Activated CD8-positive, alpha-beta T cell treated with anti-CD3 and anti-CD28 coated beads for 36 hours (primary cell): Measurements from ENCODE around the gene MCF2L. TPM values are rescaled to one million over a fixed set of nuclear protein-coding genes. Genes with fewer than 3 reads are reported as not detected.

Experiments used
- ATAC-seq: fragments of 200-7000 bp; cut with Tn5 transposase; one replicate; pipeline ENCODE4 v1.10.0; 2021; ENCODE audit warnings: mild to moderate bottlenecking, moderate library complexity
- CTCF ChIA-PET: fragments of 350-600 bp; sonication (Branson Sonifier 250); formaldehyde crosslinking; loops from one replicate; lab custom pipeline; 2021; ENCODE audit warnings: antibody characterized with exemption; lab: Charles Lee
- POLR2A ChIA-PET: fragments of 350-600 bp; sonication (Branson Sonifier 250); formaldehyde crosslinking; loops from one replicate; lab custom pipeline; 2021; ENCODE audit warnings: antibody characterized with exemption; lab: Charles Lee
- DNase-seq: peaks from one replicate; pipeline ENCODE4 v3.0.0-alpha.2; 2020
- H3K27ac Mint-ChIP-seq: one replicate; pipeline ENCODE4 v1.8.0; 2021; ENCODE audit warnings: mild to moderate bottlenecking, mixed read lengths
- H3K27me3 Mint-ChIP-seq: one replicate; pipeline ENCODE4 v1.8.0; 2021; ENCODE audit warnings: mixed read lengths
- H3K36me3 Mint-ChIP-seq: one replicate; pipeline ENCODE4 v1.8.0; 2021; ENCODE audit warnings: low read depth, mixed read lengths
- H3K4me1 Mint-ChIP-seq: one replicate; pipeline ENCODE4 v1.8.0; 2021; ENCODE audit warnings: low read depth, mixed read lengths
- H3K4me3 Mint-ChIP-seq: one replicate; pipeline ENCODE4 v1.8.0; 2021; ENCODE audit warnings: mild to moderate bottlenecking, moderate library complexity, mixed read lengths
- H3K9me3 Mint-ChIP-seq: one replicate; pipeline ENCODE4 v1.8.0; 2021; ENCODE audit warnings: mixed read lengths
- intact Hi-C: fragments of 100-400 bp; cut with micrococcal nuclease; formaldehyde crosslinking; loops from one replicate; pipeline ENCODE4 v1.10.0; 2022
- total RNA-seq, 2 experiments: library from RNA; stranded (reverse); gene quantifications; one replicate each; pipeline ENCODE4 v1.2.3, GENCODE V29; 2021
- TF ChIP-seq, protein P1 (sequence below): fragments of 200-600 bp; IDR thresholded peaks from one replicate; pipeline ENCODE4 v1.8.0; 2022; ENCODE audit warnings: antibody characterized with exemption, mild to moderate bottlenecking

MCF2L gene
- total RNA-seq, 2 experiments from 2014 or later: 7.6 to 8.9 TPM

DNA sequence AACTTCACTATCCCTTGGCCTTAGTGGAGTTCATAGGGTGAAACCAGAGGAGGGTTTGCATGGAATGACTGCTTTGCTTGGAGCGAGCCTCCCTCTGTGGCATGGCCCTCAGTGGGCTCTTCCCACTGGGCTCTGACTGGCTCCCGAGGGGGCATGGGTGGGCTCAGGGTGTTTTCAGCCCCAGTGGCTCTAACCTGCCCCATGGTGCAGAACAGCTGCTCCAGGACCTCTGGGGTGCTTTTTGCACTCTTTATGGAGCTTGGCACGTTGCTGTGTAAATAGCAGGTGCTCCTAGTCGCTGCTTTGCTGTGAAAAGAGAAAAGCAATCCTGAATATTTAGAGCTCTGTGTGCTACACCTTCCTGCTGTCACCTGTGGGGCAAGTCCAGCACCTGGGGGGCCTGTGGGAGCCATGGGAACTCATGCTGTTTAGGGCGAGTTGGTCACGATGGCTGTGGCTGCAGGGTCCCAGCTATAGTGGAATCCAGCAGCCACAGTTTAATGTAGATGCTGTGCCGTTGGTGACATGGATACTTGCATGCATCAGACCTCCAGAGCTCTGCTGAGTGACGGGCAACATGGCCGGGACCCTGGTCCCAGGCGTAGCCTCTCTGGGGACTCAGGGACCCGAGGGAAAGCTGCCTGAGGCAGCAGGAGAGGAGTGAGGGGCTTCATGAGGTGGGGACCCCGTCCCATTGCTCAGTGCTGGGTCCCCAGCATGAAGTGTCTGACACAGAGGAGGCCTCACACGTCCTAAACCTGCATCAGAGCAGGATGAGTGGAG is 14.3 kb upstream of the MCF2L start:
- no peaks in the 10 kb centered on the region for H3K9me3 Mint-ChIP-seq
- TF ChIP-seq, protein P1, sequence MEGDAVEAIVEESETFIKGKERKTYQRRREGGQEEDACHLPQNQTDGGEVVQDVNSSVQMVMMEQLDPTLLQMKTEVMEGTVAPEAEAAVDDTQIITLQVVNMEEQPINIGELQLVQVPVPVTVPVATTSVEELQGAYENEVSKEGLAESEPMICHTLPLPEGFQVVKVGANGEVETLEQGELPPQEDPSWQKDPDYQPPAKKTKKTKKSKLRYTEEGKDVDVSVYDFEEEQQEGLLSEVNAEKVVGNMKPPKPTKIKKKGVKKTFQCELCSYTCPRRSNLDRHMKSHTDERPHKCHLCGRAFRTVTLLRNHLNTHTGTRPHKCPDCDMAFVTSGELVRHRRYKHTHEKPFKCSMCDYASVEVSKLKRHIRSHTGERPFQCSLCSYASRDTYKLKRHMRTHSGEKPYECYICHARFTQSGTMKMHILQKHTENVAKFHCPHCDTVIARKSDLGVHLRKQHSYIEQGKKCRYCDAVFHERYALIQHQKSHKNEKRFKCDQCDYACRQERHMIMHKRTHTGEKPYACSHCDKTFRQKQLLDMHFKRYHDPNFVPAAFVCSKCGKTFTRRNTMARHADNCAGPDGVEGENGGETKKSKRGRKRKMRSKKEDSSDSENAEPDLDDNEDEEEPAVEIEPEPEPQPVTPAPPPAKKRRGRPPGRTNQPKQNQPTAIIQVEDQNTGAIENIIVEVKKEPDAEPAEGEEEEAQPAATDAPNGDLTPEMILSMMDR: no peak
- H3K4me1 Mint-ChIP-seq: no peaks in the 10 kb centered on the region
- peaks cover 5% of the 10 kb centered on the region for H3K27me3 Mint-ChIP-seq
- H3K36me3 Mint-ChIP-seq: no peaks in the 10 kb centered on the region
- POLR2A ChIA-PET: no interaction called here
- no peak overlapping the region for H3K27ac Mint-ChIP-seq
- ATAC-seq (no peak), DNase-seq (no peak)
- intact Hi-C loops: no loop called here
- CTCF ChIA-PET: interaction anchor here (0.5 to 1.4 kb wide), 2 partner anchors 11 to 315 kb away, joined by 3 read pairs; no protein-coding TSS in a partner anchor
- no peak overlapping the region for H3K4me3 Mint-ChIP-seq

DNA sequence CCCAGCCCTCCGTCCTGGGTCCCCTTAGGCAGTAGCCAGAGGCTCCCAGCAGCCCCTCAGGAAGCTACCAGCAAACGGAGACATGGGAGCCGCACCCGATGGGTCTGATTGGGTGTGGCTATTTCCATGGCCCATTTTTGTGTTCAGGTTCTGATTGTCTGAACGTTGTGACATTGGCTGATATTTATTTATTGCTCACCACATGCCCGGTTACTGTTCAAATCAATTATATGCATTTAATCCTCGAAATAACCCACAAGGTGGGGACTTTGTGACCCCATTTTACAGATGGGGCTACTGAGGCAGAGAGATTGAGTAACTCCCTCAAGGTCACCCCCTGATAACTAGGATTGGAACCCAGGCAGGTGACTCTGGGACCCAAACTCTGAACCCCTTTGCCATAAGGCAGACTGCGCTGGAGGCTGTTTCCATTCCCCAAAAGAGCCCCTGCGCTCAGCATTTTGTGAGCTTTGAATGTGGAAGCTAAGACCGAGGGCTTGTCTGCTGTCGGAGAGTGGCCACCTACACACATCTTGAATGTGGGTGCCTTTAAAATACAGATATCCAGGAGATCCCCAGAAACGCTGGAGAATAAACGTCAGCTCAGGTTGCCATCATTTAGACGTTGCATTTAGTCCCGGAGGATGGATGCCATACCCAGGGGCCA is 13.6 kb upstream of the MCF2L start:
- CTCF ChIA-PET: interaction anchor here (0.5 to 1.4 kb wide), 2 partner anchors 12 to 315 kb away, joined by 3 read pairs; no protein-coding TSS in a partner anchor

DNA sequence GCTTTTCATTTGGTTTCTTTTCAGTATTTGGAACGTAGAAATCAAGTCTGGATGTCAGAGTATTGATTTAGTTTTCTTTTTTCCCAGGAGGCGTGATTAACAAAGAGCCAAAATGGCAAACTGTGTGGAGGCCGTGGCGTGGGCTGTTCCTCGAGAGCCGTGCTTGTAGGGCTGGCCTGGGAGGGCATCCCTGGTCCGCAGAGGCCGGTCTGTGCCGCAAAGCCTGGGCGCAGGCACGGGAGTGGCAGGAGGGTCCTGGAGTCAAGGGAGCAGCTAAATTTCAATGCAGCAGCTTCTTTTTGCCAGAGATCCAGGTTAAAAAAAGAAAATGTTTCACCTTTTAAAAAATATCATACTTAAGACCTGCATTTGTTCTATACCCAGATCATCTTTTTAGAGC is 13.1 kb upstream of the MCF2L start:
- Mint-ChIP-seq H3K27me3 (peaks cover 4% of the 10 kb centered on the region), H3K36me3 (no peaks in the 10 kb centered on the region), H3K9me3 (no peaks in the 10 kb centered on the region), H3K27ac (no peak overlapping the region), H3K4me1 (no peaks in the 10 kb centered on the region), H3K4me3 (no peak overlapping the region)
- ChIA-PET POLR2A (interaction anchor here (1.5 kb wide), 1 partner anchor 11 kb away, joined by 3 read pairs; no protein-coding TSS in a partner anchor), CTCF (interaction anchor here (1.4 kb wide), 1 partner anchor 13 kb away, joined by 3 read pairs; no protein-coding TSS in a partner anchor)
- intact Hi-C loops: no loop called here
- DNase-seq: no peak
- ATAC-seq: no peak
- TF ChIP-seq, protein P1: no peak

More for the DNA sequence above, 13.6 kb upstream of the MCF2L start:
- intact Hi-C loops: no loop called here
- H3K4me1 Mint-ChIP-seq: no peaks in the 10 kb centered on the region
- H3K27ac Mint-ChIP-seq: no peak overlapping the region
- TF ChIP-seq, protein P1: no peak
- no peaks in the 10 kb centered on the region for H3K36me3 Mint-ChIP-seq
- DNase-seq (no peak), ATAC-seq (no peak)
- POLR2A ChIA-PET: no interaction called here
- peaks cover 4% of the 10 kb centered on the region for H3K27me3 Mint-ChIP-seq
- no peak overlapping the region for H3K4me3 Mint-ChIP-seq
- H3K9me3 Mint-ChIP-seq: no peaks in the 10 kb centered on the region

DNA sequence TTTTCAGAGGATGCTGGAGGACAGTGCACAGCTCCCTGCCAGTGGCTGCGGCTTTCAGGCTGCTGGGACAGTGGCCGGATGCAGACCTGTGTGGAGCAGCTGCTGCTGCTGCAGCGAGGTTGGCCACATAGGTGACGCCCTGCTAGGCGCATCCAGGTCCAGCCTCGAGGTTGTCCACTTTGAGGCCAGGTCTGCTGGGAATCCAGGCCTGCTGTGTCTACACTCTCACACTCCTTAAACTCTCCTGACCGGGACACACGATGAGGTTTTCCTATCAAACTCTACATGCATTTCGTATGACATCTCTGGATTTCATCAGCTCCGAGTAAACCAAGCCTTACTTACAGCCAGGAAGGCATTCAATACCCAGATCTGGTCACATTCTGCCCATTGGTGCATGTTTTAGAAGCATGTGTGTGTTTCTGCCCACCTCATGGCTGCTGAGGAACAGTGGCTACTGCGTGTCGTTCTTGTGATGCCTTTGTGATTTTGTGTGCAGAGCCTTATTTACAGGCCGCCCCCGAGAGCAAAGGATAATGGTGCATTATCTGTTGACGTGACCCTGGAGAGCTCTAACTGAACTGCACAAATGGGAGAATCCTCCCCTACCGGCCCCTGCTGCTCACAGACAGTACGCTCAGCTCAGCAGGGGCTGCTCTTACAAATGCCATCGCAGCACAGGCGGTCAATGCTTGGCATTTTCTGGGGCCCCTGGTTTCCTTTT is 12.3 kb upstream of the MCF2L start:
- H3K36me3 Mint-ChIP-seq: no peaks in the 10 kb centered on the region
- TF ChIP-seq, protein P1: no peak
- H3K27me3 Mint-ChIP-seq: peaks cover 2% of the 10 kb centered on the region
- no peaks in the 10 kb centered on the region for H3K4me1 Mint-ChIP-seq
- DNase-seq (no peak), ATAC-seq (no peak)
- CTCF ChIA-PET: interaction anchor here (1.4 kb wide), 1 partner anchor 14 kb away, joined by 3 read pairs; no protein-coding TSS in a partner anchor
- H3K27ac Mint-ChIP-seq: no peak overlapping the region
- intact Hi-C loops: no loop called here
- no peaks in the 10 kb centered on the region for H3K9me3 Mint-ChIP-seq
- no peak overlapping the region for H3K4me3 Mint-ChIP-seq
- POLR2A ChIA-PET: interaction anchor here (1.5 kb wide), 1 partner anchor 12 kb away, joined by 3 read pairs; no protein-coding TSS in a partner anchor
